RWPE1 (cell line): ENCODE measurements around the gene MLN.

ENCODE experiments used
- CTCF ChIA-PET: fragments of 350-600 bp; sonication (Branson Sonifier 250); formaldehyde crosslinking; extraction: SDS; loops from one replicate; lab custom pipeline; 2021; lab: Yijun Ruan, JAX
- POLR2A ChIA-PET: fragments of 400-600 bp; formaldehyde crosslinking; extraction: SDS; loops from one replicate; lab custom pipeline; 2020; ENCODE audit warnings: antibody characterized with exemption; ENCODE audit not compliant: low non-redundant PET; lab: Yijun Ruan, JAX
- DNase-seq: peaks from one replicate; pipeline ENCODE4 v3.0.0; 2012; ENCODE audit warnings: low spot score
- H3K27ac ChIP-seq: fragments of 450-650 bp; 2 replicates; pipeline ENCODE4 v1.5.1; 2017
- TF ChIP-seq, protein P1 (sequence below): fragments of 450-650 bp; conservative IDR thresholded peaks from 2 replicates; pipeline ENCODE4 v1.5.1; 2017; ENCODE audit warnings: low read depth, mild to moderate bottlenecking

Gene MLN

DNA sequence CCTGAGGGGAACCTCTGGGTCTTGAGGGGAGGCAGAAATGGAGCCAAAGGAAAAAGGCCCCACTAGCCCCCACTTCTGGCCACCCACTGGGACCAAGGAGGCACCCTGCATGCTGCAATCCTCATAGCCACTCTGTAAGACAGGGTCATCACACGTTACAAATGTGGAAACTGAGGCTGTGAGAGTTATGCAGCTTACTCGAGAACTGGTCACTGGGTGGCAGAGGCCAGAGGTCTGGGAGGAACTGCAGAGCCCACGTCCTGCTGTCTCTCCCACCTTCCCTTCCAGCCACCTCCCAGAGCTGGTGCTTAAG, 33.0 kb downstream of the MLN start:
- ChIA-PET CTCF (interaction anchor here (0.7 to 5.4 kb wide), 24 partner anchors 9 to 456 kb away, joined by 3 to 41 read pairs (median 4); partner anchors contain the start of genes IP6K3 and UQCC2), POLR2A (no interaction called here)
- H3K27ac ChIP-seq, result peak overlapping the region; percentile 94
- DNase-seq, result no peak
- TF ChIP-seq, protein P1, sequence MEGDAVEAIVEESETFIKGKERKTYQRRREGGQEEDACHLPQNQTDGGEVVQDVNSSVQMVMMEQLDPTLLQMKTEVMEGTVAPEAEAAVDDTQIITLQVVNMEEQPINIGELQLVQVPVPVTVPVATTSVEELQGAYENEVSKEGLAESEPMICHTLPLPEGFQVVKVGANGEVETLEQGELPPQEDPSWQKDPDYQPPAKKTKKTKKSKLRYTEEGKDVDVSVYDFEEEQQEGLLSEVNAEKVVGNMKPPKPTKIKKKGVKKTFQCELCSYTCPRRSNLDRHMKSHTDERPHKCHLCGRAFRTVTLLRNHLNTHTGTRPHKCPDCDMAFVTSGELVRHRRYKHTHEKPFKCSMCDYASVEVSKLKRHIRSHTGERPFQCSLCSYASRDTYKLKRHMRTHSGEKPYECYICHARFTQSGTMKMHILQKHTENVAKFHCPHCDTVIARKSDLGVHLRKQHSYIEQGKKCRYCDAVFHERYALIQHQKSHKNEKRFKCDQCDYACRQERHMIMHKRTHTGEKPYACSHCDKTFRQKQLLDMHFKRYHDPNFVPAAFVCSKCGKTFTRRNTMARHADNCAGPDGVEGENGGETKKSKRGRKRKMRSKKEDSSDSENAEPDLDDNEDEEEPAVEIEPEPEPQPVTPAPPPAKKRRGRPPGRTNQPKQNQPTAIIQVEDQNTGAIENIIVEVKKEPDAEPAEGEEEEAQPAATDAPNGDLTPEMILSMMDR, result no peak

- POLR2A ChIA-PET, result interaction anchor here (1.1 kb wide), 1 partner anchor 59 kb away, joined by 4 read pairs; the partner anchor contains the start of gene UQCC2
- CTCF ChIA-PET, result interaction anchor here (0.5 to 5.4 kb wide), 9 partner anchors 8 to 611 kb away, joined by 3 to 41 read pairs (median 5); partner anchors contain the start of gene UQCC2
- peak overlapping the region; percentile 94 for H3K27ac ChIP-seq
- DNase-seq, result no peak
- TF ChIP-seq, protein P1, result no peak
These were observed 33.5 kb downstream of the MLN start for GRCh38 chr6:33770124-33770832.

GRCh38 chr6:33769248-33769821, 34.5 kb downstream of the MLN start:
- ChIA-PET POLR2A (interaction anchor here (1.1 kb wide), 1 partner anchor 58 kb away, joined by 4 read pairs; the partner anchor contains the start of gene UQCC2), CTCF (interaction anchor here (0.7 to 5.4 kb wide), 4 partner anchors 7 to 612 kb away, joined by 3 to 41 read pairs (median 15); no protein-coding TSS in a partner anchor)
- TF ChIP-seq, protein P1, result no peak
- DNase-seq, result no peak
- peak overlapping the region; percentile 41 for H3K27ac ChIP-seq

DNA sequence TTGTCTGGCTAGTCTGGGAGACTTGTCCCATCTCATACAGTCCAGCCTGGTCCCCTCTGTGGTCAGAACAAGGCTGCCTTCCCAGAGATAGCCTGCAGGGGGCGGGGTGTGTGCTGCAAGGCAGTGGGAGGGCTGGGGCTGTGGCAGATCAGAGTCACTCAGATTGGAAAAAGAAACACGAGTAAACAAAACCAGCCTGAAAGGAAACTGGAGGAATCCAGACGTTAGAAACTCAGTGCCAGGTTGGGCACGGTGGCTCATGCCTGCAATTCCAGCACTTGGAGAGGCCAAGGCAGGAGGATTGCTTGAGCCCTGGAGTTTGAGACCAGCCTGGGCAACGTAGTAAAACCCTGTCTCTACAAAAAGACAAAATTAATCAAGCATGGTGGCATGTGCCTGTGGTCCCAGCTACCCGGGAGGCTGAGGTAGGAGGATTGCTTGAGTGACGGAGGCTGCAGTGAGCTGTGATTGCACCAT, 35.1 kb downstream of the MLN start:
- peak; percentile 65 for DNase-seq
- TF ChIP-seq, protein P1, result peak; percentile 68
- ChIA-PET CTCF (interaction anchor here (0.5 to 1.9 kb wide), 8 partner anchors 18 to 395 kb away, joined by 3 to 8 read pairs (median 5); partner anchors contain the start of gene UQCC2), POLR2A (no interaction called here)
- H3K27ac ChIP-seq, result peak overlapping the region; percentile 41

GRCh38 chr6:33766921-33767907, 36.6 kb downstream of the MLN start:
- no peak overlapping the region for H3K27ac ChIP-seq
- TF ChIP-seq, protein P1, result no peak
- ChIA-PET POLR2A (no interaction called here), CTCF (interaction anchor here (0.6 to 1.9 kb wide), 10 partner anchors 7 to 1604 kb away, joined by 3 to 8 read pairs (median 3); partner anchors contain the start of gene UQCC2)
- DNase-seq, result no peak
